ENCODE measurements around the gene LAMTOR5. TPM values are rescaled to one million over a fixed set of nuclear protein-coding genes. Genes with fewer than 3 reads are reported as not detected.
"Not testable (repeated sequence)": the region's sequence is repeated elsewhere in the genome, so short reads cannot be mapped to it uniquely, and the experiment has no call there.

The LAMTOR5 gene
- total and polyA plus RNA-seq, 4 donors = 45.6 to 427 (median 242) TPM

- 94 to 96% methylated on average over 4 of the region's 4 CpGs for WGBS, 2 donors
- no peak overlapping the region for H3K27ac ChIP-seq (ENCODE audit: low read depth in 1 of 2, low read length in 1 of 2)
- H3K4me3 ChIP-seq = no peak overlapping the region
- DNase-seq = no peak
- H3K9me3 ChIP-seq (ENCODE audit: control insufficient read depth in 4 of 4, insufficient read depth in 3 of 4, low read length in 3 of 4) = no peaks in the 10 kb centered on the region
- H3K9ac ChIP-seq (ENCODE audit: insufficient read depth in 1 of 2, low read length in 2 of 2) = no peak overlapping the region
- H3K36me3 ChIP-seq (ENCODE audit: control insufficient read depth in 4 of 4, insufficient read depth in 4 of 4, low read length in 4 of 4) = peaks cover 20 to 32% (median 29%) of the 10 kb centered on the region in 4 donors
- TF ChIP-seq CTCF (IDR thresholded peaks at IDR 0.05; ENCODE audit: control extremely low read depth, extremely low read depth) = no peak
- ATAC-seq (ENCODE audit: insufficient read depth, low FRiP score) = no peak
- no peaks in the 10 kb centered on the region for H3K27me3 ChIP-seq (ENCODE audit: control insufficient read depth in 3 of 3, insufficient read depth in 3 of 3, low read length in 2 of 3)
- H3K4me1 ChIP-seq (ENCODE audit: control insufficient read depth in 5 of 5, insufficient read depth in 5 of 5, low read length in 5 of 5) = peaks cover 0 to 8% (median 0%) of the 10 kb centered on the region in 5 donors
Measured at GRCh38 chr1:110404401-110404800, 3.1 kb downstream of the LAMTOR5 start.

GRCh38 chr1:110403805-110404204 is 3.7 kb downstream of the LAMTOR5 start:
- Histone ChIP-seq H3K9ac (ENCODE audit: insufficient read depth in 1 of 2, low read length in 2 of 2) (no peak overlapping the region), H3K4me1 (ENCODE audit: control insufficient read depth in 5 of 5, insufficient read depth in 5 of 5, low read length in 5 of 5) (peaks cover 0 to 8% (median 0%) of the 10 kb centered on the region in 5 donors), H3K27me3 (ENCODE audit: control insufficient read depth in 3 of 3, insufficient read depth in 3 of 3, low read length in 2 of 3) (no peaks in the 10 kb centered on the region), H3K9me3 (ENCODE audit: control insufficient read depth in 4 of 4, insufficient read depth in 3 of 4, low read length in 3 of 4) (no peaks in the 10 kb centered on the region), H3K36me3 (ENCODE audit: control insufficient read depth in 4 of 4, insufficient read depth in 4 of 4, low read length in 4 of 4) (peaks cover 20 to 32% (median 29%) of the 10 kb centered on the region in 4 donors), H3K4me3 (no peak overlapping the region), H3K27ac (ENCODE audit: low read depth in 1 of 2, low read length in 1 of 2) (no peak overlapping the region)
- ATAC-seq (ENCODE audit: insufficient read depth, low FRiP score) = no peak
- WGBS, 2 donors = 97 to 99% methylated on average over 5 of the region's 5 CpGs
- DNase-seq = no peak
- no peak for TF ChIP-seq CTCF (IDR thresholded peaks at IDR 0.05; ENCODE audit: control extremely low read depth, extremely low read depth)

- not testable (repeated sequence) for H3K4me3 ChIP-seq; H3K27ac ChIP-seq (ENCODE audit: low read depth in 1 of 2, low read length in 1 of 2); ATAC-seq (ENCODE audit: insufficient read depth, low FRiP score); H3K27me3 ChIP-seq (ENCODE audit: control insufficient read depth in 3 of 3, insufficient read depth in 3 of 3, low read length in 2 of 3); DNase-seq; H3K9me3 ChIP-seq (ENCODE audit: control insufficient read depth in 4 of 4, insufficient read depth in 3 of 4, low read length in 3 of 4); H3K9ac ChIP-seq (ENCODE audit: insufficient read depth in 1 of 2, low read length in 2 of 2)
- Histone ChIP-seq H3K36me3 (ENCODE audit: control insufficient read depth in 4 of 4, insufficient read depth in 4 of 4, low read length in 4 of 4) (peaks cover 2 to 12% (median 7%) of the 10 kb centered on the region in 4 donors), H3K4me1 (ENCODE audit: control insufficient read depth in 5 of 5, insufficient read depth in 5 of 5, low read length in 5 of 5) (peaks cover 0 to 12% (median 0%) of the 10 kb centered on the region in 5 donors)
- WGBS, 2 donors = 95 to 98% methylated on average over 46 to 48 of the region's 48 CpGs
Measured at GRCh38 chr1:110396259-110396958, 11.1 kb downstream of the LAMTOR5 start.

GRCh38 chr1:110394493-110394820 is 13.0 kb downstream of the LAMTOR5 start:
- peaks cover 0 to 20% (median 4%) of the 10 kb centered on the region in 5 donors for H3K4me1 ChIP-seq (ENCODE audit: control insufficient read depth in 5 of 5, insufficient read depth in 5 of 5, low read length in 5 of 5)
- H3K9me3 ChIP-seq (ENCODE audit: control insufficient read depth in 4 of 4, insufficient read depth in 3 of 4, low read length in 3 of 4) = no peaks in the 10 kb centered on the region
- 93 to 97% methylated on average over 3 of the region's 3 CpGs for WGBS, 2 donors
- H3K27ac ChIP-seq (ENCODE audit: low read depth in 1 of 2, low read length in 1 of 2) = no peak overlapping the region
- no peak for TF ChIP-seq CTCF (IDR thresholded peaks at IDR 0.05; ENCODE audit: control extremely low read depth, extremely low read depth)
- no peak overlapping the region for H3K9ac ChIP-seq (ENCODE audit: insufficient read depth in 1 of 2, low read length in 2 of 2)
- ATAC-seq (ENCODE audit: insufficient read depth, low FRiP score) (no peak), DNase-seq (no peak)
- no peaks in the 10 kb centered on the region for H3K27me3 ChIP-seq (ENCODE audit: control insufficient read depth in 3 of 3, insufficient read depth in 3 of 3, low read length in 2 of 3)
- peaks cover 0 to 7% (median 0%) of the 10 kb centered on the region in 4 donors for H3K36me3 ChIP-seq (ENCODE audit: control insufficient read depth in 4 of 4, insufficient read depth in 4 of 4, low read length in 4 of 4)
- H3K4me3 ChIP-seq = no peak overlapping the region

Measured in lung (tissue), 12 donors.